ENCODE results near the gene C12orf60.

Gene C12orf60

DNA sequence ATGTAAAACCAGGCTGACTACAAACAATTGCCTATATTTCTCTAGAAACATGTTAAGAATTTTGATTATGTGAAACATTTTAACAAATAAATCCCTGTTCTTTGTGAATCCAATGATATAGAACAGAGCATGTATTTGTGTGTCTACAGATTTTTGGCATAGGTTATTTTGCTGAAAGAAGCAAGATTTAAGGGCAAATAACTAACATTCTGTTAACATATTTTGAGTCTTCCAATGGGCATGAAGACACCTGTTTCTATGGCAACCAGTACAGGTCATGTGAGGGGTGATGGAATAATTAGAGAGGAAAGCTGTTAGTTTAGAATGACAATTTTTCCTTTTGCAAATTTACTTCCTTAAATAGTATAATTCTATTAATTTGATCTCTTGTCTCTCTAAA is 31.0 kb downstream of the C12orf60 start:
- no peak for DNase-seq (ENCODE audit: low spot score)

DNA sequence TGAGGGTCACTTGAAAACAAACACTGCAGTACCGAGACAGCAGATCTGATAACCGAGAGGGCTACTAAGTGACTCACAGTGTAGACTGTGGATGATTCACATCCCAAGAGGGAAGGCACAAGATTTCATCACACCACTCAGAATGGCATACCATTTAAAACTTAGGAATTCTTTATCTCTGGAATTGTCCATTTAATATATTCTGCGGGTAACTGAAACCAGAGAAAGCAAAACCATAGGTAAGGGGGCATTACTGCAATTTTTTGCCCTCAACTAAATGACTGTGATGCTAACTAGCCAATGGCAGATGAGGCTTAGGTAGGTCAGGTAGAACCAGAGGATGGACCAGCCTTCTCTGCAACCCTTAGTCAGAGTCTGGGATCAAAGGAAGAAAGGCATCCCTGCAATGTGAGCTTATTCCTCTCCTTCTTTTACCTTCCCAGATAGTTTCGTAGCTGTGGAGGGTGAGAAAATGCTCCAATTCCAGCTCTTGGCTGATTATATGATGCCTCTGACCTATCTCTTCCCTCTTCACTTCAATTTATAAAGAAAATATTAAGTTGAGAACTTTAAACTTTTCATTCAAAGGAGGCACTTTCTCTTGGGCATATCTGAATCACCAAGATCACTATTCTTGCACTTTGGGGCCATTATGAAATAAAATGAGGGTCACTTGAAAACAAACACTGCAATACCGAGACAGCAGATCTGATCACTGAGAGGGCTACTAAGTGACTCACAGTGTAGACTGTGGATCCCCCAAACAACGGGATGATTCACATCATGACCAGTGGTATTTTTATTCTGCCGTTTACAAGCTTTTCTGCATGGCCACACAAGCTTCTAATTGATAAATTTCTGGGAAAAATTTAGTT is 33.1 kb downstream of the C12orf60 start:
- peak; percentile 84 for DNase-seq (ENCODE audit: low spot score)

- DNase-seq (ENCODE audit: low spot score) = no peak
Measured at GRCh38 chr12:14839262-14839661, 35.8 kb downstream of the C12orf60 start.

DNA sequence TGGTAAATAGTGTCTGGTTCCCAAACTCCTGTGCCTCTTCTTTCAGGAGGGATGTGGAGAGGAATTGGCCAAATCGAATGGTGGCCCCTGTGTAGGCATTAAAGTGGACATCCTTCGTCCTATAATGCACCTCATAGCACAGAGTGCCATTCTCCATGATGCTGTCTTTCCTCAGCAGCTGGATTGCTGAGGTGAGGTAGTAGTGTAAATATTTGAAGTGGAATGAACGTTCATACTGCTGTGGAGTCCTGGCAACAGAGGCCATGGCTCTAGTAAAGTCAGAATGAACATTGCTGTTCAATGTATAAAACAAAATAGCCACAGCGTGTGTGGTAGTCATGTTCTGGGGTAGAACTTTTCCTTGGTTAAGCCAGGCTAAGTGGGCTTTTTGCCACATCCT is 37.1 kb downstream of the C12orf60 start:
- no peak for DNase-seq (ENCODE audit: low spot score)

DNA sequence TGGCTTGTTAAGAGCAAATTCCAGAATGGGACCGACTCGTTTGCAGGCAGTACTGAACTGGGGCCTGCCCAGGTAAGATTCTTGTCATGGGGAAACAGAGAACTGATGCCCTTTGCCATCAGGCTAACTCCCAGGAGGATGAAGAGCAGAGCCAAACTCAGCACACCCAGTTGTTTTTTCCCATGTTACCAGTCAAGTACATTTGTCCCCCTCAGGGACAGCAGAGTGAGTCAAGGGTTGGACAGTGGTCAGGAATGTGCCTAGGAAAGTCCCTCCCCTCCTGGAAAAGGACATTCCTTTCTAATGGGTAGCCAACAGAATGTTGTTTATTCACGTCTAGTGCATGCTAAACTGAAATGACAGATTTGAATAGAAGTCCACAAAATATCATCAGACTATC is 38.3 kb downstream of the C12orf60 start:
- DNase-seq (ENCODE audit: low spot score) = peak; percentile 87

GRCh38 chr12:14842315-14842714 is 38.8 kb downstream of the C12orf60 start:
- DNase-seq (ENCODE audit: low spot score) = no peak

DNA sequence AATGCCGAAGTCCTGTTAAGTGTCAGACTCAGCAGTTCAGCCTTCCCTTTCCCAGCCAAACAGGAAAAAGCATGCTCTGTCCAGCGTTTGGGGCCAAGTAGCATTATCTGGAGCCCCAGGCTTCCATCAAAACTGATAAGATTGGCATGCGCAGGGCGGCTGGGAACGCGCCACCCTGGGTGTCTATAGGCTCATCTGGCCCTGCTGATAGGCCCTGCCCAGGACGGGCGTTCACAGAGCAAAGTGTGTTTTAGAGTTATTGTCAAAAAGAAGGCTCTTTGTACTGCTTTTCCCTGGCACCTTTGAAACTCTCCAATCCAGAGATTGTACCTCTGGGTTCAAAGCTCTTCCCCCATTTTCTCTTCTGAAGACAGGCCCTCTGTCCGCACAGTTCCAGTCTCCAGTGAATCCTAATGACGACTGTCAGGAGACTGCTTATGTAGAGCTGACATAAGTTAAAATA is 40.0 kb downstream of the C12orf60 start, which contains the start of gene ART4:
TSS of gene ART4 (minus strand) at position 102 of the 463 bp plus-strand sequence. CDS start 413 bp downstream, outside the sequence.
- DNase-seq (ENCODE audit: low spot score) = no peak

GRCh38 chr12:14844401-14844800 is 40.9 kb downstream of the C12orf60 start:
- DNase-seq (ENCODE audit: low spot score) = no peak

- peak; percentile 70 for DNase-seq (ENCODE audit: low spot score)
Measured at GRCh38 chr12:14845350-14845750, 41.9 kb downstream of the C12orf60 start.

DNA sequence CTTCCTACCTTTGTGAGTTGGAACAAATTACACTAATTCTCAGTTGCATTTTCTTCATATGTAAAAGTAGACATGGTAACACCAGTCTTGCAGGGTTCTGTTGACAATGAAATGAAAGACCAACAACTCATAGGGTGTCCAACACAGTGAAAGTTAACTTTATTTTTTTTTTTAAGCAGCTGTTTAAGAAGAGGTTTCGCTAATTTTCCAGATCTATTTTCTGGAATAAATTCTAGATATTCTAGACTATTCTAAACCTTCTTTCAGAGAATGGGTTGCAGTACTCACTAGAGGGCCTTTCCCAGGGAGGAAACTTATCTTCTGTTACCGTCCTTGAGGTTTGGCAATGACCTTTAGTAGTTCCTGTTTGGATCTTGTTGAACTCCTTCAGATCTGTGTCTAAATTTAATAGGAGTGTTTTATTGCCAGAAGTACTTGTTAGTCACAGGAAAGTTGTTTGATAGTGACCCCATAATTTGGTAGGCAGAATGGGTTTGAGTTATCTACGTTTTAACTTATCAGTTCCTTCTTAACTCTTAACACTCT is 42.6 kb downstream of the C12orf60 start:
- no peak for DNase-seq (ENCODE audit: low spot score)

- no peak for DNase-seq (ENCODE audit: low spot score)
Measured at GRCh38 chr12:14846876-14847580, 43.6 kb downstream of the C12orf60 start.

- DNase-seq (ENCODE audit: low spot score) = no peak
Measured at GRCh38 chr12:14849661-14850060, 46.2 kb downstream of the C12orf60 start.

GRCh38 chr12:14850929-14851663 is 47.6 kb downstream of the C12orf60 start:
- no peak for DNase-seq (ENCODE audit: low spot score)

DNA sequence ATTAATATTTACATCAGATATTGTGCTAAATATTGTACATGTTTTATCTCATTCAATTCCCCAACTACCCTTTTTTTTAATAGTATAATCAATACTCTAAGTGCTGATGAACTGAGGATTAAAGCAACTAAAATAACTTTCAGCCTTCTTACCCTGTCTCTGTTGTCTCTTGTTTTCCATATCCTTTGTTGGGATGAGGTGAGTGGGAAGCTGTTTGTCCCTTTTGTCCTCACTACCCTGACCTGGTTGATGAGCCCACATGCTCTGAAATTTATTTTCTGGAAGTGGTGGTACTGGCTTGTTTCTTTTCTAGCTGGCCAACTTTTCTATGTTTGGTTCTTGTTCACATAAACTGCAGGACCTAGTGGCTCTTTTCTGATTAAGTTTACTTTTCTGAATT is 49.4 kb downstream of the C12orf60 start:
- no peak for DNase-seq (ENCODE audit: low spot score)

- no peak for DNase-seq (ENCODE audit: low spot score)
Measured at GRCh38 chr12:14853961-14854360, 50.5 kb downstream of the C12orf60 start.

- DNase-seq (ENCODE audit: low spot score) = no peak
Measured at GRCh38 chr12:14854586-14855183, 51.2 kb downstream of the C12orf60 start.

GRCh38 chr12:14858513-14858912 is 55.0 kb downstream of the C12orf60 start:
- DNase-seq (ENCODE audit: low spot score) = no peak

GRCh38 chr12:14860490-14860889 is 57.0 kb downstream of the C12orf60 start:
- DNase-seq (ENCODE audit: low spot score) = no peak

GRCh38 chr12:14868916-14869506 is 65.5 kb downstream of the C12orf60 start:
- DNase-seq (ENCODE audit: low spot score) = no peak

DNA sequence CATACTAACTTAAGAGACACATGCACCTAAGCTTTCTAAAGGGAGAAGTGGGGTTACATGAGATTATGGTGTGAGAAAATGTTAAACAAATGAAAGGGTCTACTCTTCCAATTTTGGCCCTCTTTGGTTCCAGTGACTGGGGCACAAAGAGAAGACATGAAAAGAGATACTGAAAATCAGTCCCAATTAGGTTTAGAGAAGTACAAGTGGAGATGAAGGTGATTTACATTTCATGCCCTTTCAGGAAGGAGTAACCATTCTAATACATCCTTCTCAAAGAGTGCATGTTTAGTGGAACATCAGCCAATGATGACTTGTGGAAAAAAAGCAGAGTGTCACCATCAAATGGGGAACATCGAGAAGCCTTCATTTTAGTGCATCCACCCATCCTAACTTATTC is 67.8 kb downstream of the C12orf60 start:
- no peak for DNase-seq (ENCODE audit: low spot score)

GRCh38 chr12:14871886-14872285 is 68.4 kb downstream of the C12orf60 start:
- no peak for DNase-seq (ENCODE audit: low spot score)
